Glutamatergic neuron (in vitro differentiated cells): Measurements from ENCODE around the gene DCAF4. TPM values are rescaled to one million over a fixed set of nuclear protein-coding genes. Genes with fewer than 3 reads are reported as not detected.

Source experiments
- DNase-seq: peaks from one replicate; pipeline ENCODE4 v3.0.0; 2022
- H3K27ac Mint-ChIP-seq: one replicate; pipeline ENCODE4 v1.8.0; 2020; ENCODE audit warnings: mild to moderate bottlenecking, mixed read lengths, inconsistent platforms; ENCODE audit not compliant: unreplicated experiment
- H3K27me3 Mint-ChIP-seq: one replicate; pipeline ENCODE4 v1.8.0; 2020; ENCODE audit warnings: mild to moderate bottlenecking, moderate library complexity, mixed read lengths, inconsistent platforms; ENCODE audit not compliant: unreplicated experiment
- H3K36me3 Mint-ChIP-seq: one replicate; pipeline ENCODE4 v1.8.0; 2020; ENCODE audit warnings: mild to moderate bottlenecking, mixed read lengths, inconsistent platforms; ENCODE audit not compliant: unreplicated experiment
- H3K4me1 Mint-ChIP-seq: one replicate; pipeline ENCODE4 v1.8.0; 2020; ENCODE audit warnings: mild to moderate bottlenecking, low read depth, mixed read lengths, inconsistent platforms; ENCODE audit not compliant: unreplicated experiment
- H3K4me3 Mint-ChIP-seq: one replicate; pipeline ENCODE4 v1.8.0; 2020; ENCODE audit warnings: mild to moderate bottlenecking, mixed read lengths, inconsistent platforms; ENCODE audit not compliant: unreplicated experiment
- H3K9me3 Mint-ChIP-seq: one replicate; pipeline ENCODE4 v1.8.0; 2020; ENCODE audit warnings: mild to moderate bottlenecking, moderate library complexity, mixed read lengths, inconsistent platforms; ENCODE audit not compliant: unreplicated experiment
- CTCF ChIP-seq: fragments of 200-600 bp; sonication (generic); IDR thresholded peaks from one replicate; pipeline ENCODE4 v1.5.0; 2021; ENCODE audit not compliant: partially characterized antibody, unreplicated experiment
- total RNA-seq: library from RNA; stranded (reverse); fragmentation: NEBNext Ultra II Directional; extraction: Animal tissue kit (Norgen Biotek cat#: 25700); gene quantifications from one replicate; pipeline ENCODE4 v1.2.1, GENCODE V29; 2021; ENCODE audit not compliant: unreplicated experiment

The DCAF4 gene
- total RNA-seq, 1 donor from 2014 or later = 23.4 TPM

DNA sequence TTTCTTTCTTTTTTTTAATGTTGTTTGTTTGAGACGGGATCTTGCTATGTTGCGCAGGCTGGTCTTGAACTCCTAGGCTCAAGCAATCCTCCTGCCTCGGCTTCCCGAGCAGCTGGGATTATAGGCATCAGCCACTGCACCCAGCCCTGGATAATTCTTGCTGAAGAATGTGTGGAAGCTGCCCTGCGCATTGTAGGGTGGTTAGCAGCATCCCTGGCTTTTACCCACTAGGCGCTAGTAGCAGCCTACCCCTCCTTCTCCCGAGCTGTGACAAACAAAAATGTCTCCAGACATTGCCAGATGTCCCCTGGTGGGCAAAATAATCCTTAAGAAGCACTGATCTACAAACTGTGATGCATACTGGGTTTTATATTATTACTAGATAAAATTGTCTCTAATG, 6.6 kb downstream of the DCAF4 start:
- Mint-ChIP-seq H3K27me3 (no peaks in the 10 kb centered on the region), H3K9me3 (no peaks in the 10 kb centered on the region), H3K36me3 (peaks cover 4% of the 10 kb centered on the region), H3K4me3 (no peak overlapping the region), H3K27ac (no peak overlapping the region), H3K4me1 (peaks cover 7% of the 10 kb centered on the region)
- no peak for DNase-seq
- no peak for TF ChIP-seq CTCF

DNA sequence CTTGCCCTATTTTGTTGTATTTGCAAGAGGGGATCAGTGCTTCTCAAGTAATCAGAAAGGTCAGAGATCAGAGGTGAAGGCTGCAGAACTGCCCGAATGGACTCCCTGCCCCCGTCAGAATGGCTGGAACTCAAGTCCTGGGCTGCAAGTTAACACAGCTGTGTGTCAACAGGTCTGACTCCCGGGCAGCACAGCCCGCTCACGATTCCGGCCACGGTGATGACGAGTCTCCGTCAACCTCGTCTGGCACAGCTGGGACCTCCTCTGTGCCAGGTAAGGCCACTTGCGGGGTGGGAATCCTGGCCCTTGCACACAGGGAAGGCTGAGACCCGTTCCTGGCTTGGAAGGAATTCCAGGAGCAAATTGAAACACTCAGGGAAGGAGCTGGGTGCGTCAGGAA, 13.4 kb downstream of the DCAF4 start:
- peaks cover 7% of the 10 kb centered on the region for H3K4me1 Mint-ChIP-seq
- H3K27ac Mint-ChIP-seq = no peak overlapping the region
- peaks cover 8% of the 10 kb centered on the region for H3K36me3 Mint-ChIP-seq
- peaks cover 2% of the 10 kb centered on the region for H3K27me3 Mint-ChIP-seq
- no peak for DNase-seq
- no peak overlapping the region for H3K4me3 Mint-ChIP-seq
- peaks cover 4% of the 10 kb centered on the region for H3K9me3 Mint-ChIP-seq
- TF ChIP-seq CTCF = no peak

DNA sequence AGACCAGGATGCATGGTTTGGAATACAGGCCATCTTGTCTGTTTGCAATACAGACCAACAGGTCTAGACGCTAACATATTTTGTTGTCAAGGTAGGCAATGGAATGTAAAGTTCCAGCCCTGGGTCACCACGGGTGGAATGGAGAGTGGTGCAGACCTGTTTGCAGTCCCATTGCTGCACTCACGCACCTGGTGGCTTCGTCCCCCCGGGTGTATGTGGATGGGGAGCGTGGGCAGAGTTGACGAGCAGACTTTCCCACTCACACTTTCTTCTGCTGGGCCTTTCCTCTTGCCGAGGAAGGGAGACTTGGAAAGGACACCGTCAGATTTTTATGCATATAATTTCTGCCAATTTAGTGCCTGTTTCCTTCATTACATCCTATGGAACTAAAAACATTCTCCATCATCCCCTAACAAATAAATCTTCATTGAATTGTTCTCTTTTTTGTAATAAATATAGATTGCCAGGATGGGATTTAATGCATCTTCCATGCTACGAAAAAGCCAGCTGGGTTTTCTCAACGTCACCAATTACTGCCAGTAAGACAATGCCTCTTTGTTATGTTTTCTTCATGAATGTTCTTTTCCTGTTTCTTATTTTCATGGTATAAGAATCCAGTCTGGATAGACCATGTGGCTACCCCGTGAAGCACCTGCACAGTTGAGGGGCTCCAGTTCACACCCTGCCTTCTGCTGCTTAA, 15.2 kb downstream of the DCAF4 start:
- Mint-ChIP-seq H3K36me3 (peaks cover 8% of the 10 kb centered on the region), H3K27me3 (peaks cover 2% of the 10 kb centered on the region), H3K4me1 (peaks cover 6% of the 10 kb centered on the region), H3K9me3 (peaks cover 4% of the 10 kb centered on the region), H3K4me3 (no peak overlapping the region), H3K27ac (no peak overlapping the region)
- TF ChIP-seq CTCF = no peak
- no peak for DNase-seq

- Mint-ChIP-seq H3K27me3 (peaks cover 2% of the 10 kb centered on the region), H3K9me3 (peaks cover 4% of the 10 kb centered on the region), H3K4me3 (no peak overlapping the region), H3K36me3 (peaks cover 4% of the 10 kb centered on the region), H3K4me1 (no peaks in the 10 kb centered on the region), H3K27ac (no peak overlapping the region)
- DNase-seq = no peak
- no peak for TF ChIP-seq CTCF
Measured at GRCh38 chr14:72942934-72943333, 16.7 kb downstream of the DCAF4 start.

- DNase-seq = no peak
- Mint-ChIP-seq H3K27ac (no peak overlapping the region), H3K27me3 (no peaks in the 10 kb centered on the region), H3K4me1 (no peaks in the 10 kb centered on the region), H3K9me3 (peaks cover 1% of the 10 kb centered on the region), H3K36me3 (peaks cover 4% of the 10 kb centered on the region), H3K4me3 (no peak overlapping the region)
- no peak for TF ChIP-seq CTCF
Measured at GRCh38 chr14:72943876-72944430, 17.7 kb downstream of the DCAF4 start.
